Myocyte (in vitro differentiated cells): ENCODE results near the gene ZBP1. TPM values are rescaled to one million over a fixed set of nuclear protein-coding genes. Genes with fewer than 3 reads are reported as not detected.

Experiments
- DNase-seq: peaks from one replicate; pipeline ENCODE4 v3.0.0-alpha.2; 2012; ENCODE audit warnings: low read depth
- total RNA-seq: library from RNA; depleted of rRNA; stranded (reverse); fragments of >200 nt; gene quantifications from 2 replicates; pipeline ENCODE4 v1.2.3, GENCODE V29; 2014

Gene ZBP1
- total RNA-seq, 1 donor from 2014 or later: 0.29 TPM

GRCh38 chr20:57619051-57619831 is 985 bp downstream of the ZBP1 start:
- no peak for DNase-seq

DNA sequence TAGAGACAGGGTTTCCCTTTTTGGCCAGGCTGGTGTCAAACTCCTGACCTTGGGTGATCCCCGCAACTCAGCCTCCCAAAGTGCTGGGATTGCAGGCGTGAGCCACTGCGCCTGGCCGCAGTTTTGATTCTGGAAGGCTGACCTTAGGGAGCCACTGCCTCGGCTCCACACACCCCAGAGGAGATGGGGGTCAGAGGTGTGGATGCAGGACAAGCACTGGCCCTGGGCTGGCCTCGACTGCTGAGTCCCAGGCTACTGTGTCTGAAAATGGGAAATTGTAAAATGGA is 1.5 kb downstream of the ZBP1 start:
- DNase-seq: no peak

GRCh38 chr20:57618091-57618763 is 2.0 kb downstream of the ZBP1 start:
- no peak for DNase-seq

DNA sequence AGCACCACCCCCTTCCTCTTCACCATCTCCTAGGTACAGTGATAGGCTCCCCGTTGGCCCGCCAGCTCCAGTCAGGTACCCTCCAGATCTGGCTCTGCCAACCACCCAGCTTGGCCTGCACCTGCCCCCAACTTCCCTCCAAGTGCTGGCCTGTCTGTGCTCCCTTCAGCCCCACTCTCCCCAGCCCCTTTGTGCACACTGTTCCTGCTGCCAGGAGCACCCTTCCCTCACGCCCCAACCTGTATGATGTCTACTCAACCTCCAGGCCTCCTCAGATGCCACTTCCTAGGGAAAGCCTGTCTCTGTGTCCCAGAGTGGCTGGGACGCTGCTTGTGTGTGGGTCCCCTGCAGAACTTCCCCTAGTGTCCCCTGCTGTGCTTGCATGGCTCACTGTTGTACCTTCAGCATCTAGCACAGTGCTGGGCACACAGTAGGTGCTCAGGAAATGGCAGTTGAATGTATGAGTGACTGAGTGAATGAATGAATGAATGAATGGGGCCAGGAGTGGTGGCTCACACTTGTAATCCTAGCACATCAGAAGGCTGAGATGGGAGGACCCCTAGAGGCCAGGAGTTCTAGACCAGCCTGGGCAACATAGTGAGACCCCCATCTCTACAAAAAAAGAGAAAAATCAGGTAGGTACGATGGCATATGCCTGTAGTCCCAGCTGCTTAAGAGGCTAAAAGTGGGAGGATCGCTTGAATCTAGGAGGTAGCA is 3.0 kb downstream of the ZBP1 start:
- no peak for DNase-seq

DNA sequence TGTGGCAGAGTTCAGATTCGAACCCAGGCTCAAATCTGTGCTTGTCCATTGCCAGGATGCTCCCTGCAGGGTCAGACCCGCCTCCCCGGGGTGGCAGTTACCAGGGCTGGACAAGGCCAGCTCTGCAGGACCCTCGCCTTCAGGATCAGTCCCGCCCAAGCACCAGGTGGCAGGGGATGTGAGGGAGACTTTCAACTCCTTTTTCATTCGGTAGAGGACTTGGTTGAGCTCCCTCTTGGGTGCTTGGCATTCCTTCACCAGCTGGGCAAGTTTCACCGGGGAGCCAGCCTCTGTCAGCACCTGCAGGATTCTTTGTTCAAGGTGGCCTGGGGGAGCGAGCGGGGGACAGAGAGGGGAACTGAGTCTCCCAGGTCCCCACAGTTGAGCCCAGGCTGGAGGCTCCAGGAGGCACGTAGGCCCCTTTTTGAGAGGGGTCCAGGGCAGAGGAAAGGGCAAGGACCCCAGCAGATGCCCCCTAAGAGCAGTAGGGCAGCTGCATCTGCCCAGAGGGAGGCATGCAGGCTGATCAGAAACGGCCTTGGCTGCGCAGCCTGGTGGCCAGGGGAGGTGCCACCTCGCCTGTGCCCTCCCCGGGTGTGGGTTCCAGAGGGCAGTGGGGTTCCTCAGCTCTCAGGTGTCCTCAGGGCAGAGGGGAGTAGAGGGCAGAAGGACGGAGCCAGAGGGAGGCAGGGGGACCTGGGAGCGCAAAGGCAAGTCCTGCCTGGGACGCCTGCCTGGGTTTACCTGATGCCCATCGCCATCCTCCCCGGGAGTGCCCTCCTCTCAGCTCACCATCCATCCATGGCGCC is 3.9 kb downstream of the ZBP1 start:
- DNase-seq: no peak

DNA sequence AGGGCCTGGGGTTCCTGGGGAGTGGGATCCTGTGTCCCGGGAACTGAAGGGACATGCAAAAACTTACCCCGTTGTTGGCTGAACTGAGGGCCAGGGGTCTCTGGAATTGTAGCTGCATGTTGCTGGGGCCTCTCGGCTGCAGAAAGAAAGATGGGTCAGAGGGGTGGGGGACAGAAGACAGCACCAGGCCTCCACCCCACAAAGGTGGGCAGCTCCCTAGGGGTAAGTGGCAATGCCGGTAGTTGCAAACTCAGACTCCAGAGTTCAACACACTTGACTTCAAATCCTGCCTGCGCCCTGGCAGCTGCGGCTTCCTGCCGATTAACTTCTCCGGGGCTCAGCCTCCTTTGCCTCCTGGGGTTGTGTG is 4.8 kb downstream of the ZBP1 start:
- no peak for DNase-seq

- DNase-seq: no peak
These were observed 5.5 kb downstream of the ZBP1 start for GRCh38 chr20:57614490-57615444.

- no peak for DNase-seq
These were observed 6.7 kb downstream of the ZBP1 start for GRCh38 chr20:57613481-57613921.

DNA sequence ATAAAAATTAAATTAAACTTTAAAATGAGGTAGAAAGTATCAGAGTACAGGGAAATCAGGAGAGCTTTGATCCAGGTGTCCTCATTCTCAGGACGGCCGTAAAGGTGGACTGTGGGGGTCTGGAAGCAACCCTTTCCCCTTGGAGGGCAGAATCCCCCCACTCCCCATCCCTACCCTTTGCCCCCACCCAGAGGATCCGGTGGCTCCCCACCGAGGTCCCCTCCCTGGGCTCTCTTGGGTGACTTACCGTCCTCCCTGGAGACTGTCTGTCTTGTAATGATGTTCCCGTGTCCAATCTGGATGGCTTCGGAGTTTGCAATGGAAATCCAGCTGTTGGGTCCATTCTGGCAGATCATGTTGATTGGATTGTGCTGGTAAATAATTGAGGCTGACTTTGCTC is 7.3 kb downstream of the ZBP1 start:
- DNase-seq: no peak

DNA sequence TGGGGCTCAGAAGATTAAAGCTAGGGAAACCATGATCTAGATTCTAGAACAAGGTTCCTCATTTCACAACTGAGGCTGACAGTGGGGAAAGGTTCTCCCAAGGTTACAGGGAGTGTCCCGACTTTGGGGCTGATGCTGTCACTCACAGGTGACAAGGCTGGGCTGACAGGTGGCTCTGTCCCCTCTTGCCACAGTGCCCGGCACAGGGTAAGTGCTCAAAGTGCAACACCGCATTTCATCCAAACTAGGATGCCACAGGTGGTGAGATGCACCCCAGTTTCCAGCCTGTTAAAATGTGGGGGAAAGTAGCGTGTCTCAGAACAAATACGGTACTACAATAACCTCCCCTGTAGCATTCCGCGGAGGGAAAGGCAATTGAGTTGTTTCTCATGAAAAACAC is 7.8 kb downstream of the ZBP1 start:
- DNase-seq: no peak

DNA sequence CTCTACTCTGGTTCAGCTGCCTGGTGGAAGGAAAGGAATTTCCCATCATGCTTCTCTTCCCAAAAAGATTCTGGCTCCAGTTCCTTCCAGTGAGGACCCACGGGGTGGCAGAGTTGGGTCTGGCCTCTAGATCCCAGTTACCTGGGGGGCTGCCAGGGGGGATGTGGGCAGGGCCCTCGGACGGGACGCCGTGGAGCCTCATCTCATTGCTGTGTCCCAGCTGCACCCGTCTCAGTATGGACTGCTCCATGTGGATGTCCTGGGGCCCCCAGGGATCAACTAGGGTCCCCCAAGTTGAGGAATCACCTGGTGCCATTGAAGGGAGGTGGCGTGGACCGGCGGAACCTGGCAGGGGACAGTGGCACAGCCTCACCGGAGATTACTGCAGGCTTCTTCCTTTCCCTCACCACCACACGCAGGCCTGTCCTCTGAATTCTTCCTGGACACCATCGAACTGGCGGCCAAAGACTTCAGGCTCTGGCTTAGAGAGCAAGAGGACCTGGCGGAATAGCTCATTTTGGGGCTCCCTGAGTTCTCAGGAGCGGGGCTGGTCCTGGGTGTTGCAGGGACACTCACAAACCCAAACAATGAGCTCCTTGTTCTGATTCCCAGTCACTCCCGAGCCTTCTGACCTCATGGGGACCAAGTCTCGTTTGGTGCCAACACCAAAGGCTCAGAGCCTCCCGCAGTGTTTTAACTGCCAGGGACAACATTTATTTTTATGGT is 8.5 kb downstream of the ZBP1 start:
- DNase-seq: no peak

DNA sequence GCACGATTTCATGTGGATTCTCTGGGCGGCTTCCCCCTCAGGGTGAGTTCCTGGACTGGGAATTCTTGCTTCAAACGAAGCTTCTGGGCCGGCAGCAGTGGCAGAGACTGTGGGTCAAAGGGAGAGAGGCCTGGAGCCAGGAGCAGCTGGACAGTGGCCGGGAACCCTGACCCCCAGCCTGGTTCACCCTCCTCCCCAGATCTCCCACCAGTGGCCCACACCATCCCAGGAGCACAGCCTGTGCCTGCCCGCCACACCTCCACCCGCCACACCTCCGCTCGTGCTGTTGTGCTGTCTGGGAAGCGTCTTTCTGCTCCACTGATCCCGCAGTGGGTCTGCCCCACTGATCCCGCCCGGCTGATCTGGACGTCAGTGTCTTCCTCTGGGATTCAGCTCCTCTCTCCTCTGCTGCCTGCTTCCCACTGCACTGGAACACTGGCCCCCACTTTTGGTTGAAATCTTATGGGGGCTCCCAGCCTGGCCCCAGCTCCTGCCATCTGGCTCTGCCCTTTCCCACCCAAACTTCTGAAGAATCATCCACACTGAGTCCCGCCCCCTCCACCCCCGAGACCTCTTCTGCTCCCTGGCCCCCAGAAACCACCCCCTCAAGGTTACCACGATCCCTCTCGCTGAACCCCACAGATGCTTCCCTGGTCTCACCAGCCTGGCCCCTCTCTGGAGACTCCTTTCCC is 9.8 kb downstream of the ZBP1 start:
- DNase-seq: no peak

DNA sequence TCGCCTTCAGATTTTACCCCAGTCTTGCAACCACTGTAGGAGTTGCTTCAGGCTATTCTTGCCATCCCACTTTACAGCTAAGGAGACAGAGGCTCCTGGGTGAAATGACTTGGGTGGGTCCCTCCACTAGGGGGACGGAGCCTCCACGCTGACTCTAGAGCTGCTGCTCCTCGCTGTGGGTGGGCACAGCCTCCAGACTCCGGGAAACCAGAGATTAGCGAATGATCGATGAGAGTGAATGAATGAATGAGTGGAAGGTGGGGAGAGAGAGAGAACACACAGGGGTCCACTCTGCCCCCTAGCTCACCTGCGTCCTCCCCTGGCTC is 10.4 kb downstream of the ZBP1 start:
- DNase-seq: no peak

- no peak for DNase-seq
These were observed 11.0 kb downstream of the ZBP1 start for GRCh38 chr20:57609086-57609841.

- no peak for DNase-seq
These were observed 11.7 kb downstream of the ZBP1 start for GRCh38 chr20:57608516-57608915.

- no peak for DNase-seq
These were observed 14.3 kb downstream of the ZBP1 start for GRCh38 chr20:57605878-57606277.

DNA sequence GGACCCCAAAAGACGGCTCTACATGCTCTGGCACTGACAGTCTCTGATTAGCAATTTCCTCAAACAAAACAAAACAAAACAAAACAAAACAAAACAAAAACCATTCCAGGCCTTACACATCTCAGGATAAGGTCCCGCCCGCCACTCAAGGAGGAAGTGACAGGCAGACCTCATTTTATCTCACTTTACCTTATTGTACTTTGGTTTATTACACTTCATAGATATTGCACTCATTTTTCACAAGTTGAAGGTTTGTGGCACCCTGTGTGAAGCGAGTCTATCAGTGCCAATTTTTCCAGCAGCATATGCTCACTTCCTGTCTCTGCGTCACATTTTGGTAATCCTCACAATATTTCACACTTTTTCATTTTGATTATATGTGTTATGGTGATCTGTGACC is 15.2 kb downstream of the ZBP1 start:
- DNase-seq: no peak

GRCh38 chr20:57603120-57603519 is 17.1 kb downstream of the ZBP1 start:
- DNase-seq: no peak

- DNase-seq: no peak
These were observed 18.5 kb downstream of the ZBP1 start for GRCh38 chr20:57601737-57602136.
